Ovary (tissue), 3 donors: ENCODE data around the gene MYO5C.

Experiments
- CTCF ChIP-seq, 3 donors: fragments of 450-650 bp in 2 of 3; fragments of 200-600 bp in 1 of 3; IDR thresholded peaks; one replicate each; pipeline versions ENCODE4 v1.5.1 to v1.8.0; 2016 to 2022; ENCODE audit warnings: antibody characterized with exemption in 3 of 3, mild to moderate bottlenecking in 1 of 3
- EP300 ChIP-seq: sonication (generic); formaldehyde crosslinking; IDR thresholded peaks from one replicate; pipeline ENCODE4 v1.6.1; 2017; ENCODE audit warnings: antibody characterized with exemption
- POLR2A ChIP-seq: fragments of 450-650 bp; IDR thresholded peaks from one replicate; pipeline ENCODE4 v1.6.1; 2017; ENCODE audit warnings: antibody characterized with exemption, mild to moderate bottlenecking, moderate library complexity
- donor health status: DM: no; HTN: no; CAD: no.

DNA sequence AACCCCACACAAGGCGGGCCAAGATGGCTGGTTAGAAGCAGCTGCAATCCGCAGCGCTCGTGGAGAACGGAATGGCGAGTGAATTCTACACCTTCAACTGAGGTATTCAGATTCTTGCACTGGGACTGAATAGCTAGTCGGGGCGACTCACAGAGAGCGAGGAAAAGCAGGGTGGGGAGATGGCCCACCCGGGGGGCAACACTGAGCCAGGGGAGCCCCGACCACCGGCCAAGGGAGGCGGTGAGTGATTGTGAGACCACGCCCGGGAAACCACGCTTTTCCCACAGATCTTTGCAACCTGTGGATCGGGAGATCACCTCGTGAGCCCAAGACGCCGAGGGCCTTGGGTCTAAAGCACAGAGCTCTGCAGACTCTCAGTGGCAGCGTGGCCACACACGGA, 132.7 kb downstream of the MYO5C start:
- TF ChIP-seq CTCF (IDR thresholded peaks at IDR 0.05) (no peak), POLR2A (no peak), EP300 (no peak)
